HS-5 (cell line): ENCODE data around the gene ACTR5.
"Not testable (repeated sequence)": the region's sequence is repeated elsewhere in the genome, so short reads cannot be mapped to it uniquely, and the experiment has no call there.

Experiments
- DNase-seq: peaks from one replicate; pipeline ENCODE4 v3.0.0-alpha.2; 2012; ENCODE audit warnings: low read depth

The ACTR5 gene

GRCh38 chr20:38805958-38806854 is 57.9 kb downstream of the ACTR5 start:
- DNase-seq, result no peak

DNA sequence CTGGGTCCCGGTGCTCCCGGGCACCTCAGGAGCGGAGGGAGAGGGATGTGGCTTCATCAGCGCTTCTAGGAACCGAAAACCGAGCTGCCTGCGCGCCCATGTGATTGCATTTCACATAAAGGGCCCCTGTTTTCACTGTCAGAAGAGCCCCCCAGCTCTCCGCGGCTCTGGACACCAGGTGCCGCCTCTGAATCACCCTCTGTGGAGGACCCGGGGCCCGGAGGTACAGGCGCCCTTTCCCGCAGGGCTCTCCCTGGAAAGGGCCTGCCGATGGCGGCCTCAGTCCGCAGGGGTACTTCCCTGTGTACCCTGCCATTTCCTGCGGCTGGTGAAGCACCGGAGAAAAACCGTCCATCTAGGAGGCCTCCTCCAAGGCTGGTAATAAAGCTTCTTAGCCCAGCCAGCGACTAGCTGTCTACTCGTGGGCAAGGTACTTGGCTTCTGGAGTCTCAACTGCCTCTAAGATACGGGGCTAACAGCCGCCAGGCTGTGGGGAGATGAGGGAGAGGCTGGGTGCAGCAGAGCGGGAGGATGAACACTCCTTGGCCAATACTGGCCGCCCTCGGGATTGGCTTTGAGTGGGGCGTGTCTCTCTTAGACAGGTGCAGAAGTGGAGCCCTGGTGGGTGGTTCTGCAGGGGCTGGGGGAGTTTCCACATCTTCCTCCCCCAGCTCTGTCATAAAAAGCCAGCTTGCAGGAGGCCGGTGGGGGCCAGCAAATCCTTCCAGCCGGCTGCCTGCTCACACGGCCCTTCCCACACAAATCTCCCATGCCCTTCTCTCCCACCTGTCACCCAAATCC is 58.8 kb downstream of the ACTR5 start:
- DNase-seq, result no peak

DNA sequence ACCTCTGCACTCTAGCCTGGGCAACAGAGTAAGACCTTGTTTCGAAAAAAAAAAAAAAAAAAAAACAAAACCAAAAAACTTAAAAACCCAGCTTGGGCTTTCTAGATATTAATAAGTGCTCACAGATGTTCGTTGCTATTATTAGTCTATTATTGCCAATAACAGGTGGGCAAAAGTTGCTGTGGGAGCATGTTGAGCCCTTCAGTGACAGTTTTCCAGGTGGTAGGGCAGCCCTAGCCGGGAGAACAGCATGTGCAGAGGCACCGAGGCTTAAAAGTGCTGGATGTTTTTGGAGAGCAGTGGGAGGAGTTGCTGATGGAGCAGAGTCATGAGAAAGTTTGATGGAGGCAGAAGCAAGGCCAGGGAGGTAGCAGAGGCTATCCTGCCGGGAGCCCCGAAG is 61.7 kb downstream of the ACTR5 start:
- DNase-seq, result no peak

GRCh38 chr20:38810926-38811630 is 62.8 kb downstream of the ACTR5 start:
- DNase-seq, result no peak

- no peak for DNase-seq
Observed at GRCh38 chr20:38811769-38812168, 63.5 kb downstream of the ACTR5 start.

DNA sequence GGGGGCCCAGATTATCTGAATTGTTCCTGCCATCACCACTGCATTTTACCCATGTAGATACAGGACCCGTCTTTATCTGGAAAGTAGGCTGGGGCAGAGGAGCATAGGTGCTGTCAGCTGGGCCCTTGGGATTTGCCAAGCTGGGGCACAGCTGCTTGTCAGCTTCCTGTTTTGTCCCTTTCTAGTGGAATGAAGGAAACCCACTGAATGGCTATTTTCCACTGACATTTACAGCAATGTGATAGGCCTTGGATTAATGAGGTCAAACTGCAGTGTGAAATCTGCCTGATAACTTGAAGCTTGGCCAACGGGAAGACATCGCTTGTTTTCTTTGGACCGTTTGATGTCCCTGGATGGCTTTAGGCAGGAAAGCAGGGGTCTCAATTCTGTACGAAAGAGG is 63.9 kb downstream of the ACTR5 start:
- DNase-seq, result no peak

DNA sequence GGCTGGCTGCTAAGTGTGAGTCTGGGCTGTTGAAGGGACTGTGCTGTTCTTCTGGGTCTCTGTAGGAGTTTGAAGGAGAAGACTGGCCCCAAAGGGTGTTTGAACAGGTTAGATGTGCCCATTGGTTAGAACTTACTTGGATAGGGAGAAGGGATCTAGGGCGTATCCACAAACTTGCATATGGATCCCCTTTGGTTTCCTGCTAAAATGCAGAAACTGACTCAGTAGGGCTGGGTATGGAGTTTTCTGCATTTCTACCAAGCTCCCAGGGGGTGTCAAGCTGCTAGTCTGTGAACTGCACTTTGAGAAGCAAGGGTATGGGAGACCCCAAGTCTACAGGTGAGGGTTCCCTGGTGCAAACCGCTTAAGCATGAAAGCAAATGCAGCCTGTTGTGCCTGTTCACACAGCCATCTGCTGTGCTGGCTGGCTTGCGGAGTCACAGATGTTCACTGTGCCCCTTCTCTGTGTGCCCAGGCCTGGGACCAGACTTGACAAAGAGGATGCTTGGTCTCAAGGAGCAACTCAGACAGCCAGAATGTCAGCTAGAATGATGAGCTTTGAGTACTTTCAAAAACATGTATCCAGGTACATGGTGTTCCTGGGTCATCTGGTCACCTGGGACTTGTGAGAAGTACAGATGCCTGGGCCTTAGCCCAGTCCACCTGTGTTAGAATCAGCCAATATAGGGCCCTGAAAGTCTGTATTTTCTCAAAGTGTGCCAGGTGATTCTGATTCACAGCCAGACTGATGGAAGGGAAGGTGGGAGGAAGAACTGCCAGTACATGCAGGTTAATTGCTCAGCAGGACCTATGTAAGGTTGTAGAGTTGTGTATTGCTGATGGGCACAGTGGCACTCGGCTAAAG is 64.7 kb downstream of the ACTR5 start:
- no peak for DNase-seq

- DNase-seq, result not testable (repeated sequence)
Observed at GRCh38 chr20:38813574-38813962, 65.3 kb downstream of the ACTR5 start.

DNA sequence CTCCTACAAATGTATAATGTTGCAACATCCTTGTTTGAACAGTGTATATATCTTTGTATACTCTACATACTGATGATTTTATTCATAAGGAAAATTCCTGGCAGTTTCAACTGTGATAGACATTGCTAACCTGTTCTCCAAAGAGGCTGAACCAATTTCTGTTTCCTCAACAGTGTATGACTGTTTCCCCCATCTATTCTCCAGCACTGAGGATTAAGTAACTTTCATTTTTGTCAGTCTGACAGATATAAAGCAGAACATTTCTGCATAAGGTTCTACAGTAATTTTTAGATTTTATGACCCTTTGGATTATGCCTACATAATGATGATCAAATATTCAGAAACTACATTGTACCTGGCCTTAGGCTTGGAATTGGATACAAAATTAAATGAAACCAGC is 67.2 kb downstream of the ACTR5 start:
- DNase-seq, result no peak

GRCh38 chr20:38818113-38819065 is 70.1 kb downstream of the ACTR5 start:
- DNase-seq, result no peak
